D721Med (cell line): ENCODE measurements around the gene VANGL1.

Experiments
- DNase-seq: peaks from one replicate; pipeline ENCODE4 v3.0.0; 2011; ENCODE audit warnings: low spot score; ENCODE audit not compliant: insufficient read length
- FAIRE-seq: peaks from 2 replicates; lab custom pipeline; 2011; peaks lifted over from hg19 to GRCh38; lab: Jason Lieb, UNC
- TF ChIP-seq, protein P1 (sequence below): IDR thresholded peaks from 2 replicates; pipeline ENCODE4 v1.5.1; 2012; ENCODE audit warnings: mild to moderate bottlenecking, control low read depth; ENCODE audit not compliant: insufficient read depth; ENCODE audit errors: missing control alignments

The VANGL1 gene

DNA sequence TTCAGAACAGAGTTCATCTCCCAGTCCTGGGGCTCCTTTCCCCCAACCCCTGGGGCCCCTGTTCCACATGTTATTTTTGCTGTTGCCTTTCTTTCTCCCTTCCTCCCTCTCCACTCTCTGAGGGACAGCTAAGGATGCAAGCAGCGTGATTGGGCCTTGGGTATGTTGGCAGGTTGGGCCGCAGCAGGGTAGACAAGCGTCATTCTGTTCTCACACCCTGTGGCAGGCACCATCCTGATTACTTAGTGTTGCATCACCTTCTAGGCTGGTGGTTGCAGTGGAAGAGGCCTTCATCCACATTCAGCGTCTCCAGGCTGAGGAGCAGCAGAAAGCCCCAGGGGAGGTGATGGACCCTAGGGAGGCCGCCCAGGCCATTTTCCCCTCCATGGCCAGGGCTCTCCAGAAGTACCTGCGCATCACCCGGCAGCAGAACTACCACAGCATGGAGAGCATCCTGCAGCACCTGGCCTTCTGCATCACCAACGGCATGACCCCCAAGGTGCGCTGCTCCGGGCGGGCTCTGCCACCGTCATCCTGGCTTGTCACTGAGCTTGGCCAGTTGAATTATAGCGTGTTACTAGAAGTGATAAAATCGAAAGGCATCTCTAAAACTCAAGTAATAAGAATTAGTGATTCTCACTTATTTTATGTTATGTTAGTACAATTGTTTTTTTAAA is 43.4 kb downstream of the VANGL1 start:
- TF ChIP-seq, protein P1, sequence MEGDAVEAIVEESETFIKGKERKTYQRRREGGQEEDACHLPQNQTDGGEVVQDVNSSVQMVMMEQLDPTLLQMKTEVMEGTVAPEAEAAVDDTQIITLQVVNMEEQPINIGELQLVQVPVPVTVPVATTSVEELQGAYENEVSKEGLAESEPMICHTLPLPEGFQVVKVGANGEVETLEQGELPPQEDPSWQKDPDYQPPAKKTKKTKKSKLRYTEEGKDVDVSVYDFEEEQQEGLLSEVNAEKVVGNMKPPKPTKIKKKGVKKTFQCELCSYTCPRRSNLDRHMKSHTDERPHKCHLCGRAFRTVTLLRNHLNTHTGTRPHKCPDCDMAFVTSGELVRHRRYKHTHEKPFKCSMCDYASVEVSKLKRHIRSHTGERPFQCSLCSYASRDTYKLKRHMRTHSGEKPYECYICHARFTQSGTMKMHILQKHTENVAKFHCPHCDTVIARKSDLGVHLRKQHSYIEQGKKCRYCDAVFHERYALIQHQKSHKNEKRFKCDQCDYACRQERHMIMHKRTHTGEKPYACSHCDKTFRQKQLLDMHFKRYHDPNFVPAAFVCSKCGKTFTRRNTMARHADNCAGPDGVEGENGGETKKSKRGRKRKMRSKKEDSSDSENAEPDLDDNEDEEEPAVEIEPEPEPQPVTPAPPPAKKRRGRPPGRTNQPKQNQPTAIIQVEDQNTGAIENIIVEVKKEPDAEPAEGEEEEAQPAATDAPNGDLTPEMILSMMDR: no peak
- DNase-seq (no peak), FAIRE-seq (no peak)

DNA sequence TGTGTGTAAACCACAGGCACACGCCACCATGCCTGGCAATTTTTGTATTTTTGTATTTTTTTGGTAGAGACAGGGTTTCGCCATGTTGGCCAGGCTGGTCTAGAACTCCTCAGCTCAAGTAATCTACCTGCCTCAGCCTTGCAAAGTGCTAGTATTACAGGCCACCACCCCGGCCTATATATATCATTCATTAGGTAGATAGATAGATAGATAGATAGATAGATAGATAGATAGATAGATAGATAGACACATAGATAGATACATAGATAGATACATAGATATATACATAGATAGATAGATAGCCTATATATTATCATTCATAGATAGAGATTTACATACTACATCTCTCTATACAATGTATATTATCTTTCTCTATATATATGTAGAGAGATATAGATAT is 46.0 kb downstream of the VANGL1 start:
- TF ChIP-seq, protein P1: no peak
- FAIRE-seq (no peak), DNase-seq (no peak)

DNA sequence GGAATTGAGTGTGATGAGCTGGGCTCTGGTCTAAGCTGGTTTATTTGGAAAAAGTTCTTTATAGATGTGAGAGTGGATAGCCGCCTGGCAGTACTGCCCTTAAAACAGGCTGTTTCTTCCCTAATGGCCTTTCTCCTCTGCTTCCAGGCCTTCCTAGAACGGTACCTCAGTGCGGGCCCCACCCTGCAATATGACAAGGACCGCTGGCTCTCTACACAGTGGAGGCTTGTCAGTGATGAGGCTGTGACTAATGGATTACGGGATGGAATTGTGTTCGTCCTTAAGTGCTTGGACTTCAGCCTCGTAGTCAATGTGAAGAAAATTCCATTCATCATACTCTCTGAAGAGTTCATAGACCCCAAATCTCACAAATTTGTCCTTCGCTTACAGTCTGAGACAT is 49.2 kb downstream of the VANGL1 start:
- no peak for FAIRE-seq
- no peak for DNase-seq
- TF ChIP-seq, protein P1: no peak

- DNase-seq (no peak), FAIRE-seq (no peak)
- TF ChIP-seq, protein P1: no peak
Observed at GRCh38 chr1:115692224-115692623, 50.5 kb downstream of the VANGL1 start.

GRCh38 chr1:115694805-115695204 is 53.0 kb downstream of the VANGL1 start:
- no peak for FAIRE-seq
- TF ChIP-seq, protein P1: no peak
- DNase-seq: no peak

GRCh38 chr1:115697619-115698018 is 55.8 kb downstream of the VANGL1 start:
- TF ChIP-seq, protein P1: no peak
- no peak for FAIRE-seq

DNA sequence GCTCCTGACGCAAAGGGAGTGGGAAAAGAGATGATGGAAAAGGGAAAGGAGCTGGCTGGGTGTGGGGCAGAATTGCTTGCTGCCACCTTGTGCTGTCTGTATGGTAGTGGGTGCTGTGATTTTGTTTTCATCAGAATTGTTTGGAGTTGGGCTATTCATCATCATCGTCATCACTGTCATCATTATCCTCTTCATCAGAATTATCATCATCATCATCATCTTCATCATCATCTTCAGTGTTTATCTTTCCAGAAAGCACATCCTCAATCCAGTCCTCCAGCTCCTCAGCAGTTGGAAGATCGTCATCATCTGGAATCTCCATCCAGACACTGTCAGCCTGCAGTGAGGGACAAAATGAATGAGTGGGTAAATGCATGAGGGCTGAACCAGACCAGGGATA is 59.3 kb downstream of the VANGL1 start:
- DNase-seq: no peak
- TF ChIP-seq, protein P1: no peak
- no peak for FAIRE-seq

More at GRCh38 chr1:115697619-115698018, 55.8 kb downstream of the VANGL1 start:
- DNase-seq: no peak
